Retina (tissue), 1 donor: ENCODE results near the gene PTRHD1.
"Not testable (repeated sequence)": the region's sequence is repeated elsewhere in the genome, so short reads cannot be mapped to it uniquely, and the experiment has no call there.

Experiments used
- DNase-seq: peaks from one replicate; pipeline ENCODE4 v3.0.0-alpha.2; 2016

PTRHD1 gene

GRCh38 chr2:24806661-24807036, 13.5 kb upstream of the PTRHD1 start:
- DNase-seq, result no peak

DNA sequence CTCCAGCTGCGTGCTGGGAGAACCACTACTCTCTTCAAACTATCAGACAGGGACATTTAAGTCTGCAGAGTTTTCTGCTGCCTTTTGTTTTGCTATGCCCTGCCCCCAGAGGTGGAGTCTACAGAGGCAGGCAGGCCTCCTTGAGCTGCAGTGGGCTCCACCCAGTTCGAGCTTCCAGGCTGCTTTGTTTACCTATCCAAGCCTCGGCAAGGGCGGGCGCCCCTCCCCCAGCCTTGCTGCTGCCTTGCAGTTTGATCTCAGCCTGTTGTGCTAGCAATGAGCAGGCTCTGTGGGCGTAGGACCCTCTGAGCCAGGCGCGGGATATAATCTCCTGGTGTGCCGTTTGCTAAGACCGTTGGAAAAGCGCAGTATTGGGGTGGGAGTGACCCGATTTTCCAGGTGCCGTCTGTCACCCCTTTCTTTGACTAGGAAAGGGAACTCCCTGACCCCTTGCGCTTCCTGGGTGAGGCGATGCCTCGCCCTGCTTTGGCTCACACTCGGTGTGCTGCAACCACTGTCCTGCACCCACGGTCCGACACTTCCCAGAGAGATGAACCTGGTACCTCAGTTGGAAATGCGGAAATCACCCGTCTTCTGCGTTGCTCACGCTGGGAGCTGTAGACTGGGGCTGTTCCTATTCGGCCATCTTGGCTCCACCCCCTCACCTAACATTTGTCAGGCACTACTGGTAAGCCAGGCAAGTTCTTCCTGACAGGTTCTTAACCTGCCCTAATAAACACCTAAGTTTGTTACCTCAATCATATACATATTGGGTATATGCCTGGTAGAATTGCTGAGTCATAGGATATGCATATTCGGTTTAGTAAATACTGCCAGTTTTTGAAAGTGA, 12.8 kb upstream of the PTRHD1 start:
- not testable (repeated sequence) for DNase-seq

DNA sequence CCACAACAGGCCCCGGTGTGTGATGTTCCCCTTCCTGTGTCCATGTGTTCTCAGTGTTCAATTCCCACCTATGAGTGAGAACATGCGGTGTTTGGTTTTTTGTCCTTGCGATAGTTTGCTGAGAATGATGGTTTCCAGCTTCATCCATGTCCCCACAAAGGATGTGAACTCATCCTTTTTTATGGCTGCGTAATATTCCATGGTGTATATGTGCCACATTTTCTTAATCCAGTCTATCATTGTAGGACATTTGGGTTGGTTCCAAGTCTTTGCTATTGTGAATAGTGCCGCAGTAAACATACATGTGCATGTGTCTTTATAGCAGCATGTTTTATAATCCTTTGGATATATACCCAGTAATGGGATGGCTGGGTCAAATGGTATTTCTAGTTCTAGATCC, 7.3 kb upstream of the PTRHD1 start:
- not testable (repeated sequence) for DNase-seq

DNA sequence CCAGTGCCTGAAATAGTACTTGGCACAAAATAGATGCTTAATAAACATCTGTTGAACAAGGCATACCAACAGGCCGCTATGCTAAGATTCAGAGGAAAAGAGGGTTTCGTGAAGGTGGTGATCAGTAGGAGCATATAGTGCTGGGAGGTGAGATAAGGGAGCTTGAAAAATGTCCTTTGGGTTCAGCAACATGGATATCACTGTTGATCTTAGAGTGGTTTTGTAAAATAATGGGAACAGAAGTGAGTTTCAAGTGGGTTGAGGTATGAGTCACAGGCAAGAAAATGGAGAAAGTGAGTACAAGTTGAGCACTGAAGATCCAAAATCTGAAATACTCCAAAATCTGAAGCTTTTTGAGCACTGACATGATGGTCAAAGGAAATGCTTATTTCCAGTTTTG, 4.5 kb upstream of the PTRHD1 start:
- DNase-seq, result no peak

GRCh38 chr2:24793761-24794435, 707 bp upstream of the PTRHD1 start:
- no peak for DNase-seq

DNA sequence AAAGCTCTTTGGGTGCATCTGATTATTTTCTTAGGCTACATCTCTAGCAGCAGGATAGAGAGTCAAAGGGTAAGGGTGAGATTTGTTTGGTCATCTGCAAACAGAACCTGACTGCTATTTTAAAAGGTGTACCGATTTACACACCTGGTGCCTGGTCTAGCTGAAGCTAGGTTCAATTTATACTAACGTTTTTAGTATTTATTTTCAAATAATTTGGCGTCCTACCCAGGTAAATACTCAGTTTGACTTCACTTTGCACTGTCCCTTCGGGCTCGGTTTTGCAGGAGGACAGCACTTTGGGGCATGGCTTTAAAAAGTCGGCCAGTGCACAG, 683 bp downstream of the PTRHD1 start:
- no peak for DNase-seq

DNA sequence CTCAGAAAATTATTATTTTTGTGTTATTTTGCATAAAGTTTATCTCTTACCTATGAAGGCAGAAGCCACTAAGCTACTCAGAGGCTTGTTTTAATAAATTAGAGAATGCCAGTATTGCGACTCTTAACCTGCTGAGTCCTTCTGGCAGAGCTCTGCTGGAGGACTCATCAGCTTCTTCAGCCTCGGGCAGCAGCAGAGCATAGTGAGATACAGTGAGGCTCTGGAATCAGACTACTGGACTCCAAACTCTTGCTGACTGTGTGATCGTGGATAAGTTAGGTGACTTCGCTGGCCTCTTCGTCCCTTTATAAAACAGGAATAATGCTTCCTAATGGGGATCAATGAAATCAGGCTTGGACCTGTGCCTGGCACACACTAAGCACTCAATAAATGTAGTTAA, 1.7 kb downstream of the PTRHD1 start:
- no peak for DNase-seq

GRCh38 chr2:24788816-24789215, 4.4 kb downstream of the PTRHD1 start:
- DNase-seq, result no peak

DNA sequence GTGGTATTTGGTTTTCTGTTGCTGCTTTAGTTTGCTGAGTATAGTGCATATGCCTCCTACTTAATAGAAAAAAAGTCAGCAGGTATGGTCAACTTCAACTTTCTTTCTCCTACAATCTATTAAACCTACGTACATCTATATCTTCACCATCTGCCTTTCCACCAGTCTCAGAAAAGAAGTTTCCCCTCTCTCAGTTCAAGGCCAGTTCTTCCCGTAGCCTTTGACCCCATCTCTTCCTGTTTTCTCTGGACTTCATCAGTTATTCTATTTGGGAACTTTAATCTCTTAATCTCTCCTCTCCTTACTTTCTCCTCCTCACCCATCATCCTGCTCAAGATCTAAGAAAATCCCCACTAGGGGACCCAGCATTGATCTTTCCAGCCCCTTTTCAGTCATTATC, 5.7 kb downstream of the PTRHD1 start:
- no peak for DNase-seq

DNA sequence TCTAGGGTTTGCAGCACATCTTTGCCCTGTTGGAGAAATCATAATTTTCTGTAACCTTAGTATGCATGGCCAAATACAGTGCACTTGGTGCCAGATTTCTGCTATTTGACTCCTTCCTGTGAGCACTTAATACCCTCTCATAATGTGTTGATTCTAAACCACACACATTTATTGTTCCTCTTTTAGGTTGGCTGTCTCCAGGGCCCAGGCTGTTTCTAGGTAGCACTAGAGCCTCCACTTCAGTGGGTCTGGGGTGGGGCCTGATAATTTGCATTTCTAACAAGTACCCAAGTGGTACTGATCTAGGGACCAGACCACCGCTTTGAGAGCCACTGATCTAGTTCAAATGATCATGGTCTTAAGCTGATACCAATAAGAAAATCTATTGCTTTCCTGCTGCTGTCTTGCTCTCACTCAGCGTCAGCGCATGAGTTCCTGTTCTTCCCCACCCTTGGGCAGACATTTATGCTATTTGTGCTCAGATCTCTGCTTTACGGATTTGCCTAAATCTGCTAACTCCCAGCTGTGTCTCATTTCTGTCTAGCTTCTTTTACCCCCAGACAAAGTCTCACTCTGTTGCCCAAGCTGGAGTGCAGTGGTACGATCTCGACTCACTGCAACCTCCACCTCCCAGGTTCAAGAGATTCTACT, 7.4 kb downstream of the PTRHD1 start:
- DNase-seq, result no peak

DNA sequence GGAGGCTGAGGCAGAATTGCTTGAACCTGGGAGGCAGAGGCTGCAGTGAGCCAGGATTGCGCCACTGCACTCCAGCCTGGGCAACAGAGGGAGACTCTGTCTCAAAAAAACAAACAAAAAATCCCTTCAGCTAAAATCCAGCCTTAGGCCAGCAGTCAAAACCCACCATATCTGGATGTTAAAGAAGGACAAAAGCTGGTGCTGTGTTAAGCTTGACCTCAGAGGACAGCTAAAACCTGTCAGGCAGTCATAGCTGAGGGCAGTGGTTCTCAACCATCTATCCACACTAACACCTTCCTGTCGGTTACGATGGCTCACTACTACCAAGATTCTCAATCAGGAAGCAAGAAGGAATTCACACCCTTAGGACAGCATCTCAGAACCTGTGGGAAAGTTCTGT, 9.6 kb downstream of the PTRHD1 start:
- no peak for DNase-seq

DNA sequence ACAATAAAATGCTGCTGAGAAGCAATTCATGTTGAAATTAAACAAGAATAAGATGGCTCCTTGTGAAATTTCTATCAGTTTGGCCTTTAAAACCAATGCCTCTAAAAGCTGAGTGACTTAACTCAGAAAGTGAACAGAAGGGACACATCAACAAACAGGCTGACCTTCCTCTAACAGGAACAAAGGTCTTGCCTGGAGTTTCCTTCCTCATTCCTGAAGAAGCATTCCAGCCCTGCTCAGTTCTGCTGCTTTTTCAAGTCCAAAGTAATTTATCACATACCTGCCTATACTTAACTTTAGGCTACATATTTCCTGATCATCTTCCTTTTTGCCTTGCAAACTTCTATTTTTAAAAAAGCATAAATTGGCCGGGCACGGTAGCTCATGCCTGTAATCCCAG, 14.1 kb downstream of the PTRHD1 start:
- no peak for DNase-seq

DNA sequence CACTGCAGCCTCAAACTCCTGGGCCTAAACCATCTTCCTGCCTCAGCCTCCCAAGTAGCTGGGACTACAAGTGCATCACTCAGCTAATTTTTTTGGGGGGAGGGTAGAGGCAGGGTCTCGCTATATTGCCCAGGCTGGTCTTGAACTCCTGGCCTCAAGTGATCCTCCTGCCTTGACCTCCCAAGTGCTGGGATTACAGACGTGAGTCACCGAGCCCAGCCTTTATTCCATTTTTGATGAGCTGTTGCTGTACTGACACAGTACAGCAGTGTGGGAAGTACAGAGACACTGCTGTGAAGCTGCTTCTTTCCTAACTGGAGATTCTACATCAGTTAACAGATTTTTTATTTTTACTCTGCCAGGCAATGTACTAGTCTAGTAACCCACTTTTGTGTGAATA, 18.8 kb downstream of the PTRHD1 start:
- DNase-seq, result no peak

GRCh38 chr2:24771764-24772586, 21.2 kb downstream of the PTRHD1 start:
- DNase-seq, result no peak

DNA sequence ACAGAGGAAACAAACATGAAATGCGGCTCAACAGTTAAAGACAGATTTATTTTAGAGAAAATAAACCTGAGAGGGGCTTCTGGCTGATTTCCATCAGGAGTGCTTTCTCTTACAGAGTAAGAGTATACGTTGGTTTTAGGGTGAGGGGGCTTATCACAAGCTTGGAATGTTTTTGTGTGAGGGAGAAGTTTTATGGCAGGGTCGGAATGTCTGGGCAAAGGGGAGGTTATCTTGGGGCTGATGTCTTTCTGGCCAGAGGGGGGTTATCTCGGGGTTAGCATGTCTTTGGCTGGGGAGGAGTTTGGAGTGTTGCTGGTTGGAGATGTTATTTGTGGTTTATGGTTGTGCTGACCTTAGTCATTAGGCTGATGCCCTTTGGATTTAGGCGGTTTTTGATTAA, 22.1 kb downstream of the PTRHD1 start:
- DNase-seq, result no peak

DNA sequence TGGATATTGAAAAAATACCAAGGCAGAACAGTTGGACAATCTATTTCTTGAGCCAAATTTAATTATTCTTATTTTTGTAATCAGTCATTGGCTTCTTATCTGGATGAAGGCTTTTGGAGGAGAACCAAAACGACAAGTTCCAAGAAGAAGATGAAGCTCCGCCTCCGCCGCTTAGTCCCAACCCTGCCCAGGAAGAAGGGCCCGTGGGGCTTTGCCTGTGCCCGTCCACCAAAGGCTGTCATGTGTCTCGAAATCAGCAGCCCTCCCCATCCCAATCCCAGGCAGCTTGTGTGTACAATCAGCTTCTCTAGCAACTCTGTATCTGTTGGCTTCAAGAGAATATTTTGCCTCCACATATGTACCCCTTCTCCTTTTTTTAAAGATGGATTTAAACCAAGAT, 24.6 kb downstream of the PTRHD1 start:
- no peak for DNase-seq

DNA sequence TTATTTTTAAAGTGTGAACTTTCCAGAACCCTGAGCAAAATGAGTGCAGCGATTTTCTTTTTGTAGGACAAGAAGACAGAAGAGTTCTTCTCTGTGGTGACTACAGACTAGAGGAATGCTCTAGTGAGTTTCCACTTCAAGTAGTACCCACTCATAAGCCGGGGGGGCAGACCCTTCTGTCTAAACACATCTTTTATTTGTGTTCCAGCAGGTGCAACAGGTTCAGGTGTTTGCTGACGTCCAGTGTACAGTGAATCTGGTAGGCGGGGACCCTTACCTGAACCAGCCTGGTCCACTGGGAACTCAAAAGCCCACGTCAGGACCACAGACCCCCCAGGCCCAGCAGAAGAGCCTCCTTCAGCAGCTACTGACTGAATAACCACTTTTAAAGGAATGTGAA, 25.2 kb downstream of the PTRHD1 start:
- no peak for DNase-seq

DNA sequence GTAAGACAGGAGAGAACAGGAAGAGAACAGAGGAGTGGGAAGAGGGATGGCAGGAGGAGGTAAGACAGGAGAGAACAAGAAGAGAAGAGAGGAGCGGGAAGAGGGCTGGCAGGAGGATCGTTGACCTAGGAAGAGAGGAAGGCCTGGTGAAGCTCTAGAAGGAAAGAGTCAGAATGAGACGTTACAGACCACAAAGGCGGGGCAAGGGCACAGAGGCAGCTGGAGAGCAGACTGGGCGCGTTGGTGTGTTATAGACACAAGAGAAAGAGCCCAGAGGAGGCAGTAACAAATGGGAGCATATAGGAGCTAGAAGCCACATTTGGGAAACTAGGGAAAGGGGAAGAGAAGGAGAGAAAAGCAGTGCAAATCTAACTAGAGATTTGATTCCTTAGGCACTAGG, 26.6 kb downstream of the PTRHD1 start:
- no peak for DNase-seq

GRCh38 chr2:24763843-24764242, 29.3 kb downstream of the PTRHD1 start:
- no peak for DNase-seq

- DNase-seq, result no peak
Observed at GRCh38 chr2:24762518-24762917, 30.7 kb downstream of the PTRHD1 start.

GRCh38 chr2:24761866-24762265, 31.3 kb downstream of the PTRHD1 start:
- no peak for DNase-seq

DNA sequence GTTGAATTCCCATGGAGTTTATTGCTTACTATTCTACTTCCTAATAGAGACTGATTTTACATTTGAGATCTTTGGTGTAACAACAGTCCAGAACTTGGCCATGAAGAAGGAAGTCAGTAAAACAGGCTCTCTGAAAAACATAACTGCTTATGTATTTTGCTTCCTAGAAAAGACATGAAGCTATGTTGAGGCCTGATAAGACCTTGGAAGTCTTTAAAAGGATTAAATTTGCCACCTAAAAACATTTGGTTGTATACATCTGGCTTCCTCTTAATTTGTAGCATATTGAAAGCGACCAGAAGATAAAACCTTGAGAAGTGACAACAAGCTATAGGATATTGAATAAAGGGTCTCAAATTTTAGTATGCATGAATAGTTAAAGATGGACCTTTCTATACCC, 36.4 kb downstream of the PTRHD1 start:
- DNase-seq, result no peak

- DNase-seq, result no peak
Observed at GRCh38 chr2:24754985-24755705, 38.0 kb downstream of the PTRHD1 start.
